GM21423 (cell line): ENCODE data around the gene RPN2.

Experiments used
- ATAC-seq: cut with Tn5 transposase; IDR thresholded peaks from one replicate; pipeline ENCODE4 v1.9.1; 2021; ENCODE audit warnings: mild to moderate bottlenecking, moderate library complexity; ENCODE audit not compliant: unreplicated experiment

The RPN2 gene

GRCh38 chr20:37179683-37180524, 774 bp downstream of the RPN2 start:
- ATAC-seq: no peak

GRCh38 chr20:37185686-37186085, 6.6 kb downstream of the RPN2 start:
- ATAC-seq: no peak

- no peak for ATAC-seq
Measured at GRCh38 chr20:37188787-37189186, 9.7 kb downstream of the RPN2 start.

- ATAC-seq: no peak
Measured at GRCh38 chr20:37189416-37190016, 10.4 kb downstream of the RPN2 start.

GRCh38 chr20:37190354-37191112, 11.4 kb downstream of the RPN2 start:
- ATAC-seq: no peak

GRCh38 chr20:37192137-37192854, 13.2 kb downstream of the RPN2 start:
- no peak for ATAC-seq

GRCh38 chr20:37193226-37193625, 14.1 kb downstream of the RPN2 start:
- no peak for ATAC-seq

GRCh38 chr20:37193821-37194220, 14.7 kb downstream of the RPN2 start:
- no peak for ATAC-seq

GRCh38 chr20:37194621-37195417, 15.7 kb downstream of the RPN2 start:
- no peak for ATAC-seq

- no peak for ATAC-seq
Measured at GRCh38 chr20:37198932-37199660, 20.0 kb downstream of the RPN2 start.

- ATAC-seq: no peak
Measured at GRCh38 chr20:37200376-37200775, 21.2 kb downstream of the RPN2 start.

GRCh38 chr20:37200926-37201826, 22.0 kb downstream of the RPN2 start:
- no peak for ATAC-seq

GRCh38 chr20:37201827-37202162, 22.7 kb downstream of the RPN2 start:
- no peak for ATAC-seq

GRCh38 chr20:37202267-37202943, 23.3 kb downstream of the RPN2 start:
- no peak for ATAC-seq

- no peak for ATAC-seq
Measured at GRCh38 chr20:37204056-37204455, 24.9 kb downstream of the RPN2 start.

GRCh38 chr20:37205130-37205529, 26.0 kb downstream of the RPN2 start:
- no peak for ATAC-seq

GRCh38 chr20:37205794-37206193, 26.7 kb downstream of the RPN2 start:
- no peak for ATAC-seq

- no peak for ATAC-seq
Measured at GRCh38 chr20:37207171-37207570, 28.0 kb downstream of the RPN2 start.
